Stimulated activated CD8-positive, alpha-beta memory T cell treated with anti-CD3 and anti-CD28 coated beads, Interleukin-15, amount 100 ng/mL, for 24 hours (primary cell): ENCODE results near the gene PTPN9.
"Not testable (repeated sequence)": the region's sequence is repeated elsewhere in the genome, so short reads cannot be mapped to it uniquely, and the experiment has no call there.

ENCODE experiments used
- DNase-seq: peaks from one replicate; pipeline ENCODE4 v3.0.0-alpha.2; 2020; ENCODE audit warnings: low read depth

The PTPN9 gene

GRCh38 chr15:75530169-75530568, 48.9 kb downstream of the PTPN9 start:
- no peak for DNase-seq

GRCh38 chr15:75525756-75526155, 53.4 kb downstream of the PTPN9 start:
- DNase-seq = not testable (repeated sequence)

GRCh38 chr15:75523011-75523410, 56.1 kb downstream of the PTPN9 start:
- no peak for DNase-seq

- no peak for DNase-seq
These were observed 61.9 kb downstream of the PTPN9 start for GRCh38 chr15:75517233-75517632.

- DNase-seq = no peak
These were observed 70.1 kb downstream of the PTPN9 start for GRCh38 chr15:75508840-75509532.

GRCh38 chr15:75502360-75502759, 76.8 kb downstream of the PTPN9 start:
- DNase-seq = no peak

- DNase-seq = no peak
These were observed 85.4 kb downstream of the PTPN9 start for GRCh38 chr15:75493732-75494131.

- no peak for DNase-seq
These were observed 95.2 kb downstream of the PTPN9 start for GRCh38 chr15:75483961-75484360.

GRCh38 chr15:75483556-75483955, 95.6 kb downstream of the PTPN9 start:
- not testable (repeated sequence) for DNase-seq

- DNase-seq = no peak
These were observed 96.0 kb downstream of the PTPN9 start for GRCh38 chr15:75483106-75483505.

GRCh38 chr15:75480463-75480862, 98.7 kb downstream of the PTPN9 start:
- DNase-seq = not testable (repeated sequence)

GRCh38 chr15:75479670-75480069, 99.4 kb downstream of the PTPN9 start:
- DNase-seq = no peak

GRCh38 chr15:75477094-75477493, 102.0 kb downstream of the PTPN9 start:
- DNase-seq = not testable (repeated sequence)

- no peak for DNase-seq
These were observed 110.1 kb downstream of the PTPN9 start for GRCh38 chr15:75468913-75469598.

- no peak for DNase-seq
These were observed 118.5 kb downstream of the PTPN9 start for GRCh38 chr15:75460646-75461045.

GRCh38 chr15:75459581-75459980, 119.5 kb downstream of the PTPN9 start:
- DNase-seq = no peak

GRCh38 chr15:75456710-75457109, 122.4 kb downstream of the PTPN9 start:
- no peak for DNase-seq

- peak; percentile 21 for DNase-seq
These were observed 123.1 kb downstream of the PTPN9 start for GRCh38 chr15:75455982-75456531.

GRCh38 chr15:75455424-75455981, 123.6 kb downstream of the PTPN9 start:
- peak; percentile 63 for DNase-seq

GRCh38 chr15:75454471-75455378, 124.4 kb downstream of the PTPN9 start:
- DNase-seq = peak; percentile 60

GRCh38 chr15:75453703-75454470, 125.2 kb downstream of the PTPN9 start:
- DNase-seq = peak; percentile 76
